A172 (cell line): ENCODE data around the gene ZBTB39. TPM values are rescaled to one million over a fixed set of nuclear protein-coding genes. Genes with fewer than 3 reads are reported as not detected.

Experiments used
- total RNA-seq: library from RNA; depleted of rRNA; stranded (reverse); fragments of >200 nt; shearing (Covaris generic); gene quantifications from 2 replicates; pipeline ENCODE4 v1.2.3, GENCODE V29; 2014; rRNA removed

ZBTB39 gene
- total RNA-seq, 1 experiment from 2014 or later, result 3.7 TPM

Other genes starting within 250 kb of the ZBTB39 start
- 3.7 and 13.8 TPM in 2 replicates for gene HSD17B6, start 243.2 kb downstream of the ZBTB39 start, total RNA-seq
- 0.12 TPM in 1 of 2 replicates, not detected in the other for gene SDR9C7, start 72.1 kb downstream of the ZBTB39 start, total RNA-seq
- gene RDH16, start 48.9 kb downstream of the ZBTB39 start, total RNA-seq, result not detected in 2 replicates
- gene TAC3, start 10.0 kb upstream of the ZBTB39 start, total RNA-seq, result not detected in 2 replicates
- gene MYO1A, start 43.6 kb upstream of the ZBTB39 start, total RNA-seq, result not detected in 2 replicates
- gene NEMP1, start 72.2 kb upstream of the ZBTB39 start, total RNA-seq, result 26.3 and 28.0 TPM in 2 replicates
- 18.9 and 22.4 TPM in 2 replicates for gene NAB2, start 82.6 kb upstream of the ZBTB39 start, total RNA-seq
- 15.2 and 18.4 TPM in 2 replicates for gene STAT6, start 104.8 kb upstream of the ZBTB39 start, total RNA-seq
- 34.1 and 35.5 TPM in 2 replicates for gene LRP1, start 121.9 kb upstream of the ZBTB39 start, total RNA-seq
- gene LRP1-AS, start 141.1 kb upstream of the ZBTB39 start, total RNA-seq, result not detected in 2 replicates
- gene NXPH4, start 210.2 kb upstream of the ZBTB39 start, total RNA-seq, result 5.3 and 5.8 TPM in 2 replicates
- gene SHMT2, start 223.2 kb upstream of the ZBTB39 start, total RNA-seq, result 208 and 223 TPM in 2 replicates
- 0.59 and 0.89 TPM in 2 replicates for gene STAC3, start 244.6 kb upstream of the ZBTB39 start, total RNA-seq